Mucosa of descending colon (tissue), 3 donors: ENCODE measurements around the gene CSTF2. TPM values are rescaled to one million over a fixed set of nuclear protein-coding genes. Genes with fewer than 3 reads are reported as not detected.
A peak's percentile ranks its signal among the peaks of the same experiment; 100 is the strongest.

Experiments used
- ATAC-seq: fragments of 200-7000 bp; cut with Tn5 transposase; one replicate; pipeline ENCODE4 v1.9.1; 2020; ENCODE audit warnings: mild to moderate bottlenecking, moderate library complexity
- DNase-seq, 3 donors: peaks; one replicate each; pipeline ENCODE4 v3.0.0-alpha.2; 2020
- H3K36me3 ChIP-seq: fragments of 200-600 bp; one replicate; pipeline ENCODE4 v1.8.0; 2021; ENCODE audit warnings: low read depth, mild to moderate bottlenecking
- H3K4me1 ChIP-seq: fragments of 200-600 bp; one replicate; pipeline ENCODE4 v1.8.0; 2021; ENCODE audit warnings: low read depth, mild to moderate bottlenecking
- H3K4me3 ChIP-seq: fragments of 200-600 bp; one replicate; pipeline ENCODE4 v1.8.0; 2021; ENCODE audit warnings: mild to moderate bottlenecking
- H3K9me3 ChIP-seq: fragments of 200-600 bp; one replicate; pipeline ENCODE4 v1.8.0; 2021; ENCODE audit warnings: mild to moderate bottlenecking
- CTCF ChIP-seq: fragments of 200-600 bp; IDR thresholded peaks from one replicate; pipeline ENCODE4 v1.8.0; 2022; ENCODE audit warnings: antibody characterized with exemption, mild to moderate bottlenecking
- intact Hi-C, 2 donors: fragments of 100-400 bp; cut with DNase I in 1 of 2; cut with micrococcal nuclease in 1 of 2; formaldehyde crosslinking; loops; one replicate each; pipeline versions ENCODE4 v1.11.0 to v1.11.1; 2022; cut with DNase I, micrococcal nuclease
- total RNA-seq, 3 donors: library from RNA; stranded (reverse); fragmentation: NEBNext Ultra II Directional in 2 of 3; extraction: Animal tissue kit (Norgen Biotek cat#: 25700) in 2 of 3; gene quantifications; one replicate each; pipeline versions ENCODE4 v1.2.1 to v1.2.4, GENCODE V29; 2021 to 2023
- donor health status: DM: no; HTN: no; CAD: no; lungs with moderate emphysema.
- donor health status: DM: no; HTN: no; CAD: no.
- donor health status: DM: no; HTN: yes; CAD: no.

CSTF2 gene
- total RNA-seq, 3 donors from 2014 or later = 16.7 to 24.0 (median 23.9) TPM

- no peak for TF ChIP-seq CTCF
- peak within 1 kb of the TSS; percentile 3 for H3K4me3 ChIP-seq
- H3K9me3 ChIP-seq = no peaks in the 10 kb centered on the region
- no peaks in the 10 kb centered on the region for H3K36me3 ChIP-seq
- DNase-seq (peak in 2 of 3 donors; percentile 30 to 49), ATAC-seq (peak; percentile 90)
- intact Hi-C loops = no loop called here
- H3K4me1 ChIP-seq = peaks cover 2% of the 10 kb centered on the region
Measured at GRCh38 chrX:100874325-100874724, 54.1 kb downstream of the CSTF2 start, which contains the start of gene NOX1. TSS of gene NOX1 (minus strand) at chrX:100874359. CDS start at chrX:100874139, 220 bp downstream.

- TF ChIP-seq CTCF = no peak
- H3K4me1 ChIP-seq = peaks cover 6% of the 10 kb centered on the region
- DNase-seq = peak in 1 of 3 donors; percentile 42
Measured at GRCh38 chrX:100880368-100880767, 60.2 kb downstream of the CSTF2 start.

GRCh38 chrX:100883654-100884053 is 63.5 kb downstream of the CSTF2 start:
- no peak for DNase-seq
- H3K9me3 ChIP-seq = no peaks in the 10 kb centered on the region
- intact Hi-C loops = no loop called here
- H3K4me1 ChIP-seq = peaks cover 6% of the 10 kb centered on the region
- ATAC-seq = peak; percentile 66
- no peaks in the 10 kb centered on the region for H3K36me3 ChIP-seq
- H3K4me3 ChIP-seq = no peak overlapping the region
- no peak for TF ChIP-seq CTCF

More at GRCh38 chrX:100880368-100880767, 60.2 kb downstream of the CSTF2 start:
- Histone ChIP-seq H3K36me3 (no peaks in the 10 kb centered on the region), H3K9me3 (no peaks in the 10 kb centered on the region), H3K4me3 (no peak overlapping the region)
- intact Hi-C loops = no loop called here
- ATAC-seq = peak; percentile 90

Other genes starting within 250 kb of the CSTF2 start
- 1 to 10 TPM in 1 of 3 donors, under 1 TPM in 2; 0.60 to 1.5 (median 0.77) TPM for gene TNMD, start 235.5 kb upstream of the CSTF2 start, total RNA-seq
- gene TSPAN6, start 183.6 kb upstream of the CSTF2 start, total RNA-seq = 100 to 1,000 TPM in 2 of 3 donors, 10 to 100 TPM in 1; 63.0 to 132 (median 111) TPM
- 10 to 100 TPM in 2 of 3 donors, 1 to 10 TPM in 1; 3.3 to 17.6 (median 13.9) TPM for gene SRPX2, start 176.2 kb upstream of the CSTF2 start, total RNA-seq
- 10 to 100 TPM; 35.7 to 47.1 (median 44.3) TPM for gene SYTL4, start 88.3 kb upstream of the CSTF2 start, total RNA-seq
- gene NOX1, start 54.0 kb downstream of the CSTF2 start, total RNA-seq = 100 to 1,000 TPM in 1 of 3 donors, 10 to 100 TPM in 2; 27.8 to 109 (median 96.7) TPM
- gene XKRX, start 108.5 kb downstream of the CSTF2 start, total RNA-seq = 1 to 10 TPM in 2 of 3 donors, under 1 TPM in 1; 0.73 to 3.4 (median 3.3) TPM
- gene ARL13A, start 149.3 kb downstream of the CSTF2 start, total RNA-seq = not detected
- 10 to 100 TPM; 21.9 to 29.4 (median 26.7) TPM for gene TRMT2B, start 231.7 kb downstream of the CSTF2 start, total RNA-seq